Measurements from ENCODE around the gene LYPD5. TPM values are rescaled to one million over a fixed set of nuclear protein-coding genes. Genes with fewer than 3 reads are reported as not detected.

LYPD5 gene
- total RNA-seq, 1 experiment from 2014 or later = 0.46 TPM

DNA sequence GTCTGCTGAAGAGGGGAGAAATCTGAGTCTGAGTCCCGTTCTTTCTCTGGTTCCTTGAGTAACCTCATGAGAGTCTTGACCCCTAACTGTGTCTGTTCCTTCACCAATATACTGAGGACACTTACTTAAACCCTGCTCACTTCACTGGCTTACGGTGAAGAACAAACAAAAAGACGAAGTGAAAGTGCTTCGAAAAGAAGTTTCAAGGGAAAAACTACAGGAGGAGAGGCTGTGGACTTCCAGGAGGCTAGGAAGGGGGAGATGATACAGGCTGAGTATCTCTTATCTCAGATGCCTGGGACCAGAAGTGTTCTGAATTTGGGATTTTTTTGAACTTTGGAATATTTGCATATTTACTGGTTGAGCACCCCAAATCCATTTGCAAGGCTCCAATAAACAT is 53.6 kb downstream of the LYPD5 start:
- CTCF ChIA-PET = interaction anchor here (0.9 kb wide), 1 partner anchor 17 kb away, joined by 4 read pairs; no protein-coding TSS in a partner anchor
- no peak overlapping the region for H3K4me3 Mint-ChIP-seq
- H3K27me3 Mint-ChIP-seq (ENCODE audit: low read depth) = no peaks in the 10 kb centered on the region
- no peak for TF ChIP-seq ZNF232 (CRISPR knock-in tag; IDR thresholded peaks at IDR 0.05)
- TF ChIP-seq, protein P1, sequence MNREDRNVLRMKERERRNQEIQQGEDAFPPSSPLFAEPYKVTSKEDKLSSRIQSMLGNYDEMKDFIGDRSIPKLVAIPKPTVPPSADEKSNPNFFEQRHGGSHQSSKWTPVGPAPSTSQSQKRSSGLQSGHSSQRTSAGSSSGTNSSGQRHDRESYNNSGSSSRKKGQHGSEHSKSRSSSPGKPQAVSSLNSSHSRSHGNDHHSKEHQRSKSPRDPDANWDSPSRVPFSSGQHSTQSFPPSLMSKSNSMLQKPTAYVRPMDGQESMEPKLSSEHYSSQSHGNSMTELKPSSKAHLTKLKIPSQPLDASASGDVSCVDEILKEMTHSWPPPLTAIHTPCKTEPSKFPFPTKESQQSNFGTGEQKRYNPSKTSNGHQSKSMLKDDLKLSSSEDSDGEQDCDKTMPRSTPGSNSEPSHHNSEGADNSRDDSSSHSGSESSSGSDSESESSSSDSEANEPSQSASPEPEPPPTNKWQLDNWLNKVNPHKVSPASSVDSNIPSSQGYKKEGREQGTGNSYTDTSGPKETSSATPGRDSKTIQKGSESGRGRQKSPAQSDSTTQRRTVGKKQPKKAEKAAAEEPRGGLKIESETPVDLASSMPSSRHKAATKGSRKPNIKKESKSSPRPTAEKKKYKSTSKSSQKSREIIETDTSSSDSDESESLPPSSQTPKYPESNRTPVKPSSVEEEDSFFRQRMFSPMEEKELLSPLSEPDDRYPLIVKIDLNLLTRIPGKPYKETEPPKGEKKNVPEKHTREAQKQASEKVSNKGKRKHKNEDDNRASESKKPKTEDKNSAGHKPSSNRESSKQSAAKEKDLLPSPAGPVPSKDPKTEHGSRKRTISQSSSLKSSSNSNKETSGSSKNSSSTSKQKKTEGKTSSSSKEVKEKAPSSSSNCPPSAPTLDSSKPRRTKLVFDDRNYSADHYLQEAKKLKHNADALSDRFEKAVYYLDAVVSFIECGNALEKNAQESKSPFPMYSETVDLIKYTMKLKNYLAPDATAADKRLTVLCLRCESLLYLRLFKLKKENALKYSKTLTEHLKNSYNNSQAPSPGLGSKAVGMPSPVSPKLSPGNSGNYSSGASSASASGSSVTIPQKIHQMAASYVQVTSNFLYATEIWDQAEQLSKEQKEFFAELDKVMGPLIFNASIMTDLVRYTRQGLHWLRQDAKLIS (CRISPR knock-in tag; IDR thresholded peaks at IDR 0.05; ENCODE audit: borderline replicate concordance) = no peak
- no peak for TF ChIP-seq AR (CRISPR knock-in tag; IDR thresholded peaks at IDR 0.05)
- TF ChIP-seq E2F5 (CRISPR knock-in tag; IDR thresholded peaks at IDR 0.05) = no peak
- TF ChIP-seq, protein P2, sequence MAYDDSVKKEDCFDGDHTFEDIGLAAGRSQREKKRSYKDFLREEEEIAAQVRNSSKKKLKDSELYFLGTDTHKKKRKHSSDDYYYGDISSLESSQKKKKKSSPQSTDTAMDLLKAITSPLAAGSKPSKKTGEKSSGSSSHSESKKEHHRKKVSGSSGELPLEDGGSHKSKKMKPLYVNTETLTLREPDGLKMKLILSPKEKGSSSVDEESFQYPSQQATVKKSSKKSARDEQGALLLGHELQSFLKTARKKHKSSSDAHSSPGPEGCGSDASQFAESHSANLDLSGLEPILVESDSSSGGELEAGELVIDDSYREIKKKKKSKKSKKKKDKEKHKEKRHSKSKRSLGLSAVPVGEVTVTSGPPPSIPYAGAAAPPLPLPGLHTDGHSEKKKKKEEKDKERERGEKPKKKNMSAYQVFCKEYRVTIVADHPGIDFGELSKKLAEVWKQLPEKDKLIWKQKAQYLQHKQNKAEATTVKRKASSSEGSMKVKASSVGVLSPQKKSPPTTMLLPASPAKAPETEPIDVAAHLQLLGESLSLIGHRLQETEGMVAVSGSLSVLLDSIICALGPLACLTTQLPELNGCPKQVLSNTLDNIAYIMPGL (CRISPR knock-in tag; IDR thresholded peaks at IDR 0.05) = no peak
- no peak for TF ChIP-seq ESRRA (CRISPR knock-in tag; IDR thresholded peaks at IDR 0.05; ENCODE audit: borderline replicate concordance)
- no peak for TF ChIP-seq GRHL2 (CRISPR knock-in tag; IDR thresholded peaks at IDR 0.05; ENCODE audit: insufficient replicate concordance, severe bottlenecking)
- TF ChIP-seq FOXP1 (CRISPR knock-in tag; IDR thresholded peaks at IDR 0.05; ENCODE audit: borderline replicate concordance) = no peak
- TF ChIP-seq, protein P3, sequence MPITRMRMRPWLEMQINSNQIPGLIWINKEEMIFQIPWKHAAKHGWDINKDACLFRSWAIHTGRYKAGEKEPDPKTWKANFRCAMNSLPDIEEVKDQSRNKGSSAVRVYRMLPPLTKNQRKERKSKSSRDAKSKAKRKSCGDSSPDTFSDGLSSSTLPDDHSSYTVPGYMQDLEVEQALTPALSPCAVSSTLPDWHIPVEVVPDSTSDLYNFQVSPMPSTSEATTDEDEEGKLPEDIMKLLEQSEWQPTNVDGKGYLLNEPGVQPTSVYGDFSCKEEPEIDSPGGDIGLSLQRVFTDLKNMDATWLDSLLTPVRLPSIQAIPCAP (CRISPR knock-in tag; IDR thresholded peaks at IDR 0.05) = no peak
- TF ChIP-seq ZNF396 (CRISPR knock-in tag; IDR thresholded peaks at IDR 0.05; ENCODE audit: borderline replicate concordance) = no peak
- no peak for TF ChIP-seq MXD4 (CRISPR knock-in tag; IDR thresholded peaks at IDR 0.05; ENCODE audit: borderline replicate concordance)
- TF ChIP-seq ZNF219 (CRISPR knock-in tag; IDR thresholded peaks at IDR 0.05; ENCODE audit: borderline replicate concordance) = no peak
- no peak for TF ChIP-seq ZNF263 (CRISPR knock-in tag; IDR thresholded peaks at IDR 0.05; ENCODE audit: low read depth)
- no peak for TF ChIP-seq NFYB (CRISPR knock-in tag; conservative IDR thresholded peaks at IDR 0.05; ENCODE audit: low read depth)
- TF ChIP-seq TEAD1 (CRISPR knock-in tag; IDR thresholded peaks at IDR 0.05) = no peak
- TF ChIP-seq, protein P4, sequence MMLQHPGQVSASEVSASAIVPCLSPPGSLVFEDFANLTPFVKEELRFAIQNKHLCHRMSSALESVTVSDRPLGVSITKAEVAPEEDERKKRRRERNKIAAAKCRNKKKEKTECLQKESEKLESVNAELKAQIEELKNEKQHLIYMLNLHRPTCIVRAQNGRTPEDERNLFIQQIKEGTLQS (CRISPR knock-in tag; conservative IDR thresholded peaks at IDR 0.05) = no peak
- TF ChIP-seq, protein P5, sequence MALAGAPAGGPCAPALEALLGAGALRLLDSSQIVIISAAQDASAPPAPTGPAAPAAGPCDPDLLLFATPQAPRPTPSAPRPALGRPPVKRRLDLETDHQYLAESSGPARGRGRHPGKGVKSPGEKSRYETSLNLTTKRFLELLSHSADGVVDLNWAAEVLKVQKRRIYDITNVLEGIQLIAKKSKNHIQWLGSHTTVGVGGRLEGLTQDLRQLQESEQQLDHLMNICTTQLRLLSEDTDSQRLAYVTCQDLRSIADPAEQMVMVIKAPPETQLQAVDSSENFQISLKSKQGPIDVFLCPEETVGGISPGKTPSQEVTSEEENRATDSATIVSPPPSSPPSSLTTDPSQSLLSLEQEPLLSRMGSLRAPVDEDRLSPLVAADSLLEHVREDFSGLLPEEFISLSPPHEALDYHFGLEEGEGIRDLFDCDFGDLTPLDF (CRISPR knock-in tag; IDR thresholded peaks at IDR 0.05) = no peak
- no peak overlapping the region for H3K27ac Mint-ChIP-seq
- no peaks in the 10 kb centered on the region for H3K9me3 Mint-ChIP-seq
- DNase-seq (ENCODE audit: low spot score) (no peak), ATAC-seq (no peak)
- H3K4me1 Mint-ChIP-seq = 0 out of 2 replicates have a peak, but pooled peaks cover 3% of the 10 kb centered on the region
- peaks cover 50% of the 10 kb centered on the region for H3K36me3 Mint-ChIP-seq
- POLR2A ChIA-PET = no interaction called here

Measured in WTC11 (cell line).